Lower lobe of right lung (tissue), 2 donors: ENCODE results near the gene TSC2. TPM values are rescaled to one million over a fixed set of nuclear protein-coding genes. Genes with fewer than 3 reads are reported as not detected.

Experiments
- ATAC-seq, 2 donors: fragments of 200-7000 bp; cut with Tn5 transposase; one replicate each; pipeline ENCODE4 v1.9.1; 2020 to 2022; ENCODE audit warnings: mild to moderate bottlenecking in 2 of 2, moderate library complexity in 2 of 2
- DNase-seq: peaks from one replicate; pipeline ENCODE4 v3.0.0-alpha.2; 2020
- H3K27ac ChIP-seq: fragments of 200-600 bp; one replicate; pipeline ENCODE4 v1.8.0; 2022
- H3K27me3 ChIP-seq: fragments of 200-600 bp; one replicate; pipeline ENCODE4 v1.8.0; 2022; ENCODE audit warnings: low read depth
- H3K36me3 ChIP-seq: fragments of 200-600 bp; one replicate; pipeline ENCODE4 v1.8.0; 2022; ENCODE audit warnings: mild to moderate bottlenecking
- H3K4me1 ChIP-seq: fragments of 200-600 bp; one replicate; pipeline ENCODE4 v1.8.0; 2022
- H3K4me3 ChIP-seq: fragments of 200-600 bp; one replicate; pipeline ENCODE4 v1.8.0; 2022; ENCODE audit warnings: mild to moderate bottlenecking
- H3K9me3 ChIP-seq: fragments of 200-600 bp; one replicate; pipeline ENCODE4 v1.8.0; 2022
- intact Hi-C: fragments of 100-400 bp; cut with DNase I; formaldehyde crosslinking; loops from one replicate; pipeline ENCODE4 v1.11.0; 2022
- total RNA-seq: library from RNA; stranded (reverse); fragmentation: NEBNext Ultra II Directional; extraction: Animal tissue kit (Norgen Biotek cat#: 25700); gene quantifications from one replicate; pipeline ENCODE4 v1.2.1, GENCODE V29; 2021
- TF ChIP-seq, protein P1 (sequence below): fragments of 200-600 bp; IDR thresholded peaks from one replicate; pipeline ENCODE4 v1.8.0; 2022; ENCODE audit warnings: antibody characterized with exemption, mild to moderate bottlenecking
- donor health status: DM: no; HTN: yes; CAD: no; lungs with severe emphysema.

TSC2 gene
- total RNA-seq, 1 donor from 2014 or later: 123 TPM

DNA sequence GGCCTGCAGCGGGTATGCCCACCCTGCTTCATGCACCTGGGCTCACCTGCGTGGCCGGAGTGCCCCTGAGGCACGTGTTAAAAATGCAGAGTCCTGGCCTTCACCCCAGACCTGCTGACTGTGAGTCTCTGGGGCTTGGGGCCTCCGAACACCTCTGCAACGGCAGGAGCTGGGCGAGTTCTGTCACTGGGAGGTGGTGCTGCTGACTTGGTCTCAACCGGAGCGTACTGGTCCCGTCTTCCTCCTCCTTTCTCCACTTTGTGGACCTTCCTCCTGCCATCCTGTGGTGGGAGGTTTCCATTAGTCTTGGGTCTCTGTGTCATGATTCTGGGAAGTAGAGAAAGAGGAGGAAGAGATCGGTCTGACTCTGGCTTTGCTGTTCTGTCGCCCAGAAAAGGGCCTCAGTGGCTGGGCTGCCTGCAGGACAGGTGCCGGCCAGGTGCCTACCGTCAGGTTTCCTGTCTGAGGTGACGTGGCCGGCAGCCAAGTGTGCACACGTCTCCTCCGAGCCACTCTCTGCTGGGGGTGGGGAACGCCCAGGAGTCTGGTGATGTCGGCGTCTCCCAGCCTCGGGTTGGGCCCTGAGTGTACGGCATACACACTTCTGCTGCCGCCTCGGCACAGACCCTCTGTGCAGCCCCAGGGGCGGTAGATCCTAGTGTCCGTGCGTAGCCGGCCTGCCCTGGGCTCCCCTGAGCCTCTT is 6.9 kb downstream of the TSC2 start:
- H3K9me3 ChIP-seq: no peaks in the 10 kb centered on the region
- no peak overlapping the region for H3K4me3 ChIP-seq
- H3K36me3 ChIP-seq: peaks cover 90% of the 10 kb centered on the region
- ATAC-seq (peak; percentile 57 to 59), DNase-seq (peak; percentile 73)
- intact Hi-C loops: no loop called here
- H3K27ac ChIP-seq: no peak overlapping the region
- TF ChIP-seq, protein P1, sequence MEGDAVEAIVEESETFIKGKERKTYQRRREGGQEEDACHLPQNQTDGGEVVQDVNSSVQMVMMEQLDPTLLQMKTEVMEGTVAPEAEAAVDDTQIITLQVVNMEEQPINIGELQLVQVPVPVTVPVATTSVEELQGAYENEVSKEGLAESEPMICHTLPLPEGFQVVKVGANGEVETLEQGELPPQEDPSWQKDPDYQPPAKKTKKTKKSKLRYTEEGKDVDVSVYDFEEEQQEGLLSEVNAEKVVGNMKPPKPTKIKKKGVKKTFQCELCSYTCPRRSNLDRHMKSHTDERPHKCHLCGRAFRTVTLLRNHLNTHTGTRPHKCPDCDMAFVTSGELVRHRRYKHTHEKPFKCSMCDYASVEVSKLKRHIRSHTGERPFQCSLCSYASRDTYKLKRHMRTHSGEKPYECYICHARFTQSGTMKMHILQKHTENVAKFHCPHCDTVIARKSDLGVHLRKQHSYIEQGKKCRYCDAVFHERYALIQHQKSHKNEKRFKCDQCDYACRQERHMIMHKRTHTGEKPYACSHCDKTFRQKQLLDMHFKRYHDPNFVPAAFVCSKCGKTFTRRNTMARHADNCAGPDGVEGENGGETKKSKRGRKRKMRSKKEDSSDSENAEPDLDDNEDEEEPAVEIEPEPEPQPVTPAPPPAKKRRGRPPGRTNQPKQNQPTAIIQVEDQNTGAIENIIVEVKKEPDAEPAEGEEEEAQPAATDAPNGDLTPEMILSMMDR: no peak
- H3K4me1 ChIP-seq: no peaks in the 10 kb centered on the region
- H3K27me3 ChIP-seq: no peaks in the 10 kb centered on the region

DNA sequence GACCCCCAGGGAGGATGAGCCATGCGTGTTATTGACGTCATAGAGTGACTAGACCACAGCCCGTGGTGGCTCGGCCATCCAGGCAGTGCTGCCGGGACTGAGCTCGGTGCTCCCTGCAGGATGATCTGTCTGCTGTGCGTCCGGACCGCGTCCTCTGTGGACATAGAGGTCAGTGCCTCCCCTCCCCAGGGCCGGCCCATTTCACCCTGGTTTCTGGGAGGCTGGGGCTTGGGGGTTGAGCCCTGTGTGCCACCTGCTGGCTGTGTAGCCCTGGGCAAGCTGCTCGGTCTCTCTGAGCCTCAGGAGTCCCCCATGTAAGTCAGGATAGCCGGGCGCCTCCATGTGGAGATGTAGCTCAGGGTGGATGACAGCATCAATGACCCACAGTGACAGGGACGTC is 8.3 kb downstream of the TSC2 start:
- DNase-seq (no peak), ATAC-seq (peak; percentile 36 to 49)
- H3K27me3 ChIP-seq: no peaks in the 10 kb centered on the region
- intact Hi-C loops: no loop called here
- TF ChIP-seq, protein P1: peak; percentile 51
- no peak overlapping the region for H3K4me3 ChIP-seq
- no peaks in the 10 kb centered on the region for H3K9me3 ChIP-seq
- H3K4me1 ChIP-seq: no peaks in the 10 kb centered on the region
- H3K36me3 ChIP-seq: peaks cover 92% of the 10 kb centered on the region
- no peak overlapping the region for H3K27ac ChIP-seq

DNA sequence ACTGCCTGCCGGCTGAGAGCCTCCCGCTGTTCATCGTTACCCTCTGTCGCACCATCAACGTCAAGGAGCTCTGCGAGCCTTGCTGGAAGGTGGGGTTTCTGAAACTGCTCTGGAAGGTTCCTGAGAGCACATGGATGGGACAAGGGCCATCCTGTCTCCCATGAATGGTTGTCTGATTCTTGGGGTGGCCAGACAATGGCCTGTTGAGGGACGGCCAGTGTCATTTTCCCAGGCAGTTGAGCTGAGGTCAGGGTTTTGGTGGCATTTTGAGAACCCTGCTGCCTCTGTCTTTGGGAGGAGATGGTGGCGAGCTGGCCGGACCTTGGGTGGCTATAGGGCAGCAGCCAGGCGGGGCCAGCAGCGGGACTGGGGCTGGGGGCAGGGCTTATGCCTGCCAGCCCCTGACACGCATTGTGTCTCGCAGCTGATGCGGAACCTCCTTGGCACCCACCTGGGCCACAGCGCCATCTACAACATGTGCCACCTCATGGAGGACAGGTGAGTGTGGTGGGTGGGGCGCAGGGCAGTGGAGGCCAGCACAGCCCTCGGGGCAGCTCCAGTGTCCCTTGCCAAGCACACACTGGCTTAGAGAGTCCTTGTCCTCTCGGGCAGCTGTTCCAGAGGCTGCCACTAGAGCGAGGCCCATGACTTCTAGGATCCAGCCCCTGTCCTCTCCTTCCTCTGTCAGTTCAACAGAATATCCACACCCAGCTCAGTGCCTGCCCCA is 9.1 kb downstream of the TSC2 start:
- Histone ChIP-seq H3K27ac (no peak overlapping the region), H3K4me3 (no peak overlapping the region), H3K27me3 (no peaks in the 10 kb centered on the region), H3K4me1 (no peaks in the 10 kb centered on the region), H3K9me3 (no peaks in the 10 kb centered on the region), H3K36me3 (peaks cover 92% of the 10 kb centered on the region)
- TF ChIP-seq, protein P1: no peak
- intact Hi-C loops: no loop called here
- peak in 1 of 2 donors; percentile 9 for ATAC-seq
- DNase-seq: no peak

DNA sequence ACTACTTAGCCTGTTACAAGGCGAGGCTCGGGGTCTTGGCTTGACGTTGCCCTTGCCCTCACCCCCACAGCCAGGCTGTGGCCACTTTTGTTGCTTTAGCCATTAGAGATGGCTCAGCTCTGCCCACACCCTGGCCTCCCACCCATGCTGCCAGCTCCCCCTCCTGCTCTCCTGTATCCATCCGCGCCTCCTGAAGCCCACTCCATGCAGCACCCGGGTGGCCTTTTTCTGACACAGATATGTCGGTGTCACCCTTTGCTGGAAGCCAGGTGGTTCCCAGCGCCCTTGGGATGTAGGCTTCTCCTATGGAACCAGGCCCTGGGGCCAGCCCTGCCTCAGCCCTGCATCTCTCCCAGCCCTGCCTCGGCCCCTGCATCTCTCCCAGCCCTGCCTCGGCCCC is 9.7 kb downstream of the TSC2 start:
- no peak for DNase-seq
- TF ChIP-seq, protein P1: no peak
- peaks cover 92% of the 10 kb centered on the region for H3K36me3 ChIP-seq

DNA sequence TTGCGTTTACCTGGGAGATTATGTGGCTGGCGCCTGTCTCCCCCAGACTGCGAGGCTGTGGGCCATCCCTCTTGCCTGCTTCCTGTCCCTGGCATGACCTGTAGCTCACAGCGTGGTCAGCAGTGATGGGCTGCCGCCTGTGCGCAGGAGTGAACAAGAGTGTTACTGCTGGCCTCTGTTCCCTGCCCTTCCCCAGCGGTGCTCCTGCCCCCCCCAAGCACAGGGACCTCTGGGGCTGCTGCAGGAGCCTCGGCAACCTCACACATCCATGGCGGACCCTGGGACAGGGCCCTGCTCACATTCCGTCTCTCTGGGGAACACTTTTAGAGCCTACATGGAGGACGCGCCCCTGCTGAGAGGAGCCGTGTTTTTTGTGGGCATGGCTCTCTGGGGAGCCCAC is 10.6 kb downstream of the TSC2 start:
- H3K4me3 ChIP-seq: no peak overlapping the region
- intact Hi-C loops: no loop called here
- H3K4me1 ChIP-seq: no peaks in the 10 kb centered on the region
- ATAC-seq: no peak
- peaks cover 92% of the 10 kb centered on the region for H3K36me3 ChIP-seq
- H3K27ac ChIP-seq: no peak overlapping the region
- TF ChIP-seq, protein P1: no peak
- H3K27me3 ChIP-seq: no peaks in the 10 kb centered on the region
- no peak for DNase-seq
- no peaks in the 10 kb centered on the region for H3K9me3 ChIP-seq

More for the DNA sequence above, 9.7 kb downstream of the TSC2 start:
- Histone ChIP-seq H3K27me3 (no peaks in the 10 kb centered on the region), H3K4me1 (no peaks in the 10 kb centered on the region), H3K4me3 (no peak overlapping the region), H3K27ac (no peak overlapping the region), H3K9me3 (no peaks in the 10 kb centered on the region)
- intact Hi-C loops: no loop called here
- no peak for ATAC-seq
